SKM-1 treated with dmso at 0.1 percent for 144 hours (cell line): Measurements from ENCODE around the gene HIVEP2.

Experiments used
- DNase-seq: peaks from one replicate; lab custom pipeline; 2025; ENCODE audit not compliant: unreplicated experiment; lab: John Stamatoyannopoulos, UW

HIVEP2 gene

DNA sequence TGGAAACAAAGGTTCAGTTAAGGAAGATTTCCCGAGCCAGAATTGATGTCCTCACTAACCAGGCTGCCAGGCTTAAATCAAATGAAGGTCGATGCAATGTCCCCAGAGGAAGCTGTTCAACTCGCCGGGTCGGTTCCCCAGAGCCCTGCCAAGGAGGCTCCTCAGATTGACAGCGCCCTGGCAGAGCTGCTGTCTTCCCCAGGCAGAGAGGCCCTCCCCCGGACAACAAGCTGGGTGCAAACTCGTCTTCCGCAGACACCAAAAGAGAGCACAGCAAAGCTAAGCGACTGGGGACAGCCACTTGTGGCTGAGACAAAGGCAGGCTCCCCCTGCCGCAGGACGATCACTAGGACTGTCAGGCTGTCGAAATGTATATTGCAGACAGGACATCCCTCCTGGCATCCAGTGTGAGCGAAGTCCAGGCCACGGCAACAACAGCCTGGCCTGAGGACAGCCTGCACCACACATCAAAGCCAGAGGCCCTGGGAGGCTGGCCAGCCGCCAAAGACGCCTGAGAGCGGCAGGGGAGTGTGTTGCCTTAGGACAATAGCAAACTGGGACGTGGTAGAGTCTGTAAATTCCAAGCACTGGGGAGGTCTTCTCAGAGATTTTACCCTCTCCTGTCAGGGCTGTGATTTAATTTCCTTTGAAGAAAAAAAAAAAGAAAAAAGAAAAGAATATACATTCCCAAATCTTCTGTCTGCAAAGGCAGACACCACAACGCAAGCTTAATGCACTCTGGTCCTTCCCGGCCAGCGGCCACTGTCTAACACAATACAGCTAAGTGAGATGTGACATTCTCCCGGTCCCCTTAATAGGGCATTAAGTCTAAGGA is 99.1 kb downstream of the HIVEP2 start:
- DNase-seq: no peak

DNA sequence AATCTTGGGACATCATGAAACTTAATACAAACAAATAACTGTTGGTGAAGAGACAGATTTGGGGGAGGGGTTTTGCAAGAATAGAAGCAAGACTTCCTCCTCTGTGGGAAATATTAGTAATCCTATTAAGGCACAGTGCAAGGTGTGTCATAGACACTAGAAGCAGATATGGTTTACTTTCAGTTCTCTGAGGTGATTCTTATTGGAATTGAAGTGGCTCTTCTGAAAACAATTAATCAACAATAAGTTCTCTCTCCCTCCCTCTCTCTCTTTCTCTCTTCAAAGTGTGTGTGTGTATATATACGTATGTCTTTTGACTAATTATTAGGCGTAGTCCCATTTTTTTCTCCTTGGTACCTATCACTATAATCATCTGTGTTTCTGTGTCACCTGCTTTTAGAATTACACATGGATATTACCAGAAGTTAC is 99.8 kb downstream of the HIVEP2 start:
- DNase-seq: no peak

DNA sequence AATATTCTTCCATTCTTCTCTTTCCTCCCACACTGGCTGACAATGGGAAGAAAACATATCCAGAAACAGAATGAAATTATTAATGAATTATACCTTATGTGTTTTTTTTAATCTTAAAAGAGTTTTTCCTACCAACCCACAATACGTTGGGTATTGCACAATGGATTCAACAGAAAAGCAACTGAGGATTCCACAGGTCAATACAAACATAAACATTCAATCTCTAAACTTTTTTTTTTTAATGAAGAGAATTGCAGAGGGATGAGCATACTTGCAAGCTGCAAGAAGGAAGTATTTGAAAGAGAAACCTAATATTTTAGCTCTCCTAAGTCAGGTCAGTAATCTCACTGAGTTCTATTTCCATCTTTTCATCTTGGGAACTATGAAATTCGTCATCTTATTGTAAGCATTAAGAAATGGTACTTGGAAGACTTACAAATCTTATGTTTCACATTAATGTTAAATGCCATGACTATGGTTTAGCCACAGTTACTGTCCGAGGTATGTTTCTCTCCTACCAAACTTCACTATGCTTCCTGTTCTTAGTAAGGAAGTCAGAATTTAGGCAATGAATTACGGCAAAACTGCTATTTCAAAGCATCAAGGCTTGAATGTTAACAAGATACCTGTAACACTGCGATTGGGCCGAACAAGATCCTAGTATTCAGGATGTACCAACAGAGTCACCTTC is 100.8 kb downstream of the HIVEP2 start:
- no peak for DNase-seq

DNA sequence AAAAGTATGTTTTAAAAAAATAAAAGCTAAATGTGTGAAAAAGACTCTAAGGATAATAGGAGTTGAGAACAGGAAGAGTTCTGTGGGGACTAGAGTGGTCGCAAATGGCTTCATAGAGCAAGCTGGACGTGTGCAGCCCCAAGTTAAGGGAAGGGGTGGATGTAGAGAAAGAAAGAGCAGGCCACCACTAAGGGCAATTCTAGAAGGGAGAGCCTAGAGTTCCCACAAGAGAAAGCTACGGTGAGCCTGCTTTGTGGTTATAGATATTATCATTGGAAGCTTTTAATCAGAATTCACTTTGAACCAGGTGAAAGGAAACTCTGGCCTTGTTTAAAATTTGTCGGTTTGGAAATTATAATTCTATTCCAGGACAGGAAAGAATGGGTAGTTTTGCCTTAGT is 101.6 kb downstream of the HIVEP2 start:
- DNase-seq: no peak

DNA sequence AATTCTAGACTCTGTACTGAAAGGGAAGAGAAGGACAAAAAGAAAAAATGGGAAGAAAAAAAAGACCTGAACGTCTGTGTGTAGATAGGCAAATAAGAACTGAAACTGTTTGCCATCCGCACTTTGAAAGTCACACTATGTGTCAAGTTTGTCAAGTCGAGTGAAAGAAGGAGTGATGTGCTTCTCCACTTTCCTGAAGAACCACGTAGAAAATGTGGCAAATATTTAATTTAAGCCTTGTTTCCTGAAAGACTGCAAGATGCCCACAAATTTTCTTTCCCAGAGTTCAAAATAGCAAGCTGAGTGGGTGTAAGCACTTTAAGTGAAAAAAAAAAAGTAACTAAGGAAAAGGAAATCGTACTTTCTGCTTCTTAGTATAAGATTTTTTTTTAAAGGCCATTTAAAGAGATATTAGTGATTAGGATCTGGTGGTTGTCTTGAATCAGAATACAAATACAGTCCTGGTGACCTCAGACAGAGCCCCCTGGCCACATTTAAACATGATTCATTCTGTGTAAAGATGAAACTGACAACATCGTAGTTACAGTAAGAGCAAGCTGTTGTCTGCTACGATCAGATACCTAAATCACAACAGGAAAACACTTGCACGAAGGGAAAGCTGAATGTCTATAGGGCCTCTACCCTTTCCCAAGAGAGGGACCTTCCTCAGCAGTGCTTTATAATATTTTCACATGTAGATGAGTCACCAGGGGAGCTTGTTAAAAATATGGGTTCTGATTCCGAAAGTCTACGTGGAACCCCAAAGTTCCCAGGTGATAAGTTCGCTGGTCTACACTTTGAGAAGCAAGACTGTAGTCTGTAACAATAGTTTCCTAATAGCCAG is 102.3 kb downstream of the HIVEP2 start:
- no peak for DNase-seq

DNA sequence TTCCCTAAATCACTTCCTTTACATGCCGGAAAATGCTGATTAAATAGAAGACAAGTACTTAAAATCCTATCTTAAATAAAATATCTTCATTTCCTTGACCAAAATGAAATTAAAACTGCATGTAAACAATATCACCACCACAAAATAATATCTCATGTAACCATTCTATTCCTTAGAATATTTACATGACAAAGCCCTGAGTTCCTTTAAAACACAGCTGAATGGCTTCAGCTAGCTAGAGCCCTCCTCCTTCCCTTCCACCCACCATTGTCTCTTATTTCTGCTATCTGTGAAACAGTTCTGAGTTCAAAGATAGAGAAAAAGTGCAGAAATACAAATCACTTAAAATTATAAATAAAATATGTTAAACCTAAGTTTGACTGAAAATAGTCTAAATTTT is 103.1 kb downstream of the HIVEP2 start:
- no peak for DNase-seq

DNA sequence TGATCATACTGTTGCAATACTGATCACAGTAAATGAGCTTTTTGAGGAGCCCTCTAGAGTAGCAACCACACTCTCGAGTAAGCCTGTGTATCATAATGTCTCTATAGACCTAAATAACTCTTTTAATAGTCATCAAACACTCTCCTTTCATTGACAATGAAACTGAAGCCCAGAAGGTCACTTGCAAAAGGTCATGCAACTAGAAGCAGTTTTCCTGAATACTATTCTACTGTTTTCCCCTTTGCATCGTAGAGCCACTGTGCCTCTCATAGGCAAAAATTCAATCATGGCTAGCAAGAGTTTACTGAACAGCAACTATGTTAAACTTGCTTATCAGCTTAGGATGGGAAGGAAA is 105.3 kb downstream of the HIVEP2 start:
- no peak for DNase-seq

DNA sequence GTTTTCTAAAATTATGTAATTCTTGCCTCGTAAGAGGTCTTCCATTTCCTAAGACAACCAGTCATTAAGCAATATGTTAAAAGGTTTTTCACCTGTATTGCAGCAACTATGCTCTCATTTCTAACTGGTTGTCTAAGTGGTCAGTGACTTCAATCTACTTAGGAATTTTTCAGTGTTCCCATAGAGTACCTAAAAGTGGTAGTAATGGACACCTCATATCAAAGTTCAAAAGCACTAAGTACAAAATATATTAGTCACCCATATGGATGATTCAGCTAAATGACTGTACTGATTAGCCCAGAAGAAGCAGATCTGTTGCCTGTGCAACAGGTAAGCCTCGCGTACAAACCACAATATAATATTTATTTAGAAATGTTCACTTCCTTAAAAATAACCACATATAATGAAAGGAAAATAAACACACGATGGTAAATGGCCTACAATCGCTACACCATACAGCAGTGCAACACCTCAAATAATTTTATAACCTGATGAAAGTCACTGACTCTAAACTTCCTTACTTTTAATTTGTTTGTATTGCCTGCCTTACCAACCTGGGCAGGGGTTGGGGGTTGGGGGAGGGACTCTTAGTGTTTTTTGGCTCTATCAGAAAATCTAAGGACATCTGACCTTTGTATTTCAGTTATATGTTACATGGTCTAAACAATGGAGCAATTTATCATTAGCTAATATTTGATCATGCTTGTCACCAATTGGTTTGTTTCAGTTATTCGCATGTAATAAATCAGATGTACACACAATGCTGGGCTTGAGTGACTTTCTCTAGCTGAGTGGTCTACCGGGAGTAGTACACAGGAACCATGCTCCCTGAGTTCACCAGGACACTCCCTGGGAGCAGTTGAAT is 105.9 kb downstream of the HIVEP2 start:
- no peak for DNase-seq

DNA sequence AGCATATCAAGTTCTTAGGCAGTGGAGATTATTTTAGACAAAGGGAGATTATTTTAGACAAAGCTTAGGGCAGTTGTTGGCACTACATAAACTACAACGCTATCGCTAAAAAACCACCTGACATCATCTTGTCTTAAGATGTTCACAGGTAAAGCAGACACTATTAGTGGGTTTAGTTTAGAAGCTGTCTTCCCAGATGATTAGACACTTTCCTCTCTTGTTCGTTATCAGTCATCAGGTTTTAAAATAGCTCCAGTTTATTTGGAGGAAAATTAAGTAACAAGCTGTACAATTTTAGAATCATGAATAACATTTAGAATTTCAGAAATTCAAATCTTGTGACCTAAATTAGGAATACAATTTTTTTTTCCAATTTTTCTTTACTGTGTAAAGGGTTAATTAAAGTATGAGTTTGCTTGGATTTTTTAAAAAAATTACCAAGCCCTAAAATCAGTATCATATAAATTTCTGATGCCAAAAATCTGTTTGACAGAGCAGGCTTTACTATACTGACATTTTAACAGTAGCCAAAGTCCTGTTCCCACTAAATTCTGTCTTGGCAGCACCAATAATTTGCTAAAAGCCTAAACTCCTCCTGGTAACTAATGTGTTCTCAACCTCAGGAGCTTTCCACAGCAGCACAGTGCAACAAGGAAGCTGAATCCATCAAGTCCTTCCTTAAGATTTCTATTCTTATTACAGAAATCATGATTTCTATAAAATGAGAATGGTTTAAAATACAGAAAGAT is 109.0 kb downstream of the HIVEP2 start:
- DNase-seq: no peak

DNA sequence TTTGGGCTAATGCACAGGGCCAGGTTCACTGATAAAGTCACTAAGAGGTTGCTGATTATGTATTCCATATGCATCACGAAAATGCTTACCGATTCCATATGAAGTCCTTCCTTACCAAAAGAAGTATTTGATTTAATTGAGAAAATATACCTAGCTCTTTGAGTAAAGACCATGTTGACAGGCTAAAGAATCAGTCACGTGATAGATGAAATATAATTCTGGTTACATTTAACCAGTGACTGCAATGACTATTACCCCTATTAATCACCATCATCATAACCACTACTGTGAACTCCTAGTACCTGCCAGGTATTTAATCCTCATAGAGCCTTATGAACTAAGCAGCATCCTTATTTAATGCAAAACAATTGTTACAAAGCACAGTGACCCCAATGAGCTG is 110.1 kb downstream of the HIVEP2 start:
- no peak for DNase-seq

DNA sequence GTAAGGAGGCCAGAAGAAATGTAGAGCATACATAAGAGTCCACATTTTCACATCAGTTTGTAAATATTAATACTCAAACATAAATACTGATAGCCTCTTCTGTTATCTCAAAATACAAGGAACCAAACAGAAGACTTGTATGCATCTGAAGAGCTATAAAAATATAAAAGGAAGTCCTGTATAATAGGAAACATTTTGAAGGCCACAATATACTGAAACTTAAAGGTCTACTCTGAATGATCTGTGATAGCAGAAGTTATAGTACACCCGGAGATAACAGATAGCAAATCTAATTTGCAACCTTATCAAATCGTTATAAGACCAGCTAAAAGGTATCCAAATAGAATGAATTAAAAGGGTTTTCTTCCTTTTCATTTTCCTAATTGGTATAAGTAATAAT is 111.2 kb downstream of the HIVEP2 start:
- no peak for DNase-seq

DNA sequence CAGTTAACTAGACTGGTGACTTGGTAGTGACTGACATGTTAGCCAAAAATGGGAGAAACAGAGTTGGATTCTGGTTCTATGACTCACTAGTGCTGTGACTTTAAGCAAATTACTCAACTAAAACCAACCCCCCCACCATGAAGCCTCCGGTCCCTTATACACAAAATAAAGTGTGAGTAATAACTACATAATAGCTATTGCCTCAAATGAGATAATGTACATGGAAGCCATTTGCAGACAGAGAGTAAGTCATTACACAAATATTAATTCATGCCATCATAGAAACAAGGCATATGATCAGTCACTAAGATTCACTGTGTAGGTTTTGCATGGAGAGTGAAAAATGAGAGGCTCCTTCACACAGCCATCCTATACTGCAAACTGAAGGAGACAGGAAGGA is 111.9 kb downstream of the HIVEP2 start:
- DNase-seq: no peak

DNA sequence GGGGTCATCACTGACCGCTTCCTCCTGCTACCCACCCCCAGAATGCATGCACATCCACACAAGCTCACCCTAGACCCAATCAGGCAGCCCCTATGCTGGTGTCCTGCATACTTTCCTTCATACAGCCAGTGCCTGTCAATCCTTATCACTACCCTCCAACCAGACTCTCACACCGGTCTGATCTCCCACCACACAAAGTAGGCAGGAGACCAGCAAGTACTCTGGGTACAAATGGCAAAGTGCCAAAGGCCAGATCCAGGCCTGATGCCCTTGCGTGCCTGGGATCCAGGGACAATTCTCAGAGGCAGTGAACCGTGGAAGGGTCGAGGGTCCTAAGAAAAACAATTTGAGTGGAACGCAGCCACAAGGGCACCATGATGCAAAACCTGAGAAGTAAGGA is 114.2 kb downstream of the HIVEP2 start:
- no peak for DNase-seq

DNA sequence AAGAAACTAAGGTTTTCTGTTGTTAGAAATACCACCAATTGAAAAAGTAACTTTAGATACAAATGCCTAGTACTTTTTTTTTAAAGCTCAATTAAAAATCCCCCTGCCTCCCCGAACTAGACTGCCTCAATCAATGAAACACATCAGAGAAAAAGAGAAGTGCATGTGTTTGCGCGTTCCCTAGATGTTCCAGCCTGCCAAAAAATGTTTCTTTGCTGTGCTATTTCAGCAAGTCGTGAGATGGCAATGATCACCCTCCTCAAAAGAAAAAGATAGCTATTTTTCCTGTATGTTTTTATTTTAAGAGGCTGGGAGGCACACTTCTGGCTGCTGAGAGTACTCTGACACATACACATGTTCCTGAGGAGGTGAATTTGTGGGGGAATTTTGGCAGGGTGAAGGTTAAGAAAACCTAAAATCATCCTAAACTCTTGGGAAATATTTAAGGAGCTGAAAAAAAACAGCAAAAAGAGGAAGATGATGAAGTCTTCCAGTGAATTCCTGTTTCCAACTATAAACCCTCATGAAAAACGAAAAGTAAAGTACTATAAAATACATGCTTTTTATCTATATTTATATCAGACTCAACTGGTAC is 114.8 kb downstream of the HIVEP2 start:
- DNase-seq: no peak

DNA sequence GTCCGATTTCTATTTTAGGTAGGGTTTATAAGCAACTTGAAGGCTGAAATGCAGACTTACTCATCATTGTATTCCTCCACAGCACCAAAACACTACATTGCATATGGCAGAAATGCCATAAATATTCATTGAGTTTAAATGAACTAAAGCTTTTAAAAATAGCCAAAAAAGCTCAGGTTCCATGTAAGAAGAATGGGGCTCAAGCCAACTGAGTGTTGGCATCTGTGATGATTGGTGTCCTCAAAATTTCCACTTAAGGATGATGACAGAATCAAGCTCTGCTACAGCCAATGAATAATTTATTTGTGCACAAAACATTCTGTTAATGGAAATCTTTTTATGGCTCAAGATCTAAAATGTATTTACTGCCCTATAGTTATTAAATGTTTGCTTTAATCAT is 115.4 kb downstream of the HIVEP2 start:
- DNase-seq: no peak

DNA sequence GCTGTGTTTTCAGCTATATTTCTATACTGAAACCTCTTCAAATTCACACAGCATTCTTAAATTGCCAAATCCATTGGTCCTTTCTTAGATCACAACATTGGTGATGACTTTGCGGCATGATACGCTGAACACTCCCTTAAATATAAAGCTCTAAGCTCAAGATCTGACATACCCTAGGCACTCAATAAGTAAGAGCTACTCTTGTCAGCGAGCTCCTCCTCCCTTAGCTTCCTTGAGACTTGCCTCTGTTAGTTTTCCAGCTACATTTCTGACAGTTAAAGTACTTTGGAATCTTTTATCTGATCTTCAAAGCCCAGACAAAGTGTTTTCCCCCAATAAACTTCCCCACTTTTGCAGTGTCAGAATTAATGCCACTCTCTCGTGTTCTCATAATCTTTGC is 117.0 kb downstream of the HIVEP2 start:
- DNase-seq: no peak

DNA sequence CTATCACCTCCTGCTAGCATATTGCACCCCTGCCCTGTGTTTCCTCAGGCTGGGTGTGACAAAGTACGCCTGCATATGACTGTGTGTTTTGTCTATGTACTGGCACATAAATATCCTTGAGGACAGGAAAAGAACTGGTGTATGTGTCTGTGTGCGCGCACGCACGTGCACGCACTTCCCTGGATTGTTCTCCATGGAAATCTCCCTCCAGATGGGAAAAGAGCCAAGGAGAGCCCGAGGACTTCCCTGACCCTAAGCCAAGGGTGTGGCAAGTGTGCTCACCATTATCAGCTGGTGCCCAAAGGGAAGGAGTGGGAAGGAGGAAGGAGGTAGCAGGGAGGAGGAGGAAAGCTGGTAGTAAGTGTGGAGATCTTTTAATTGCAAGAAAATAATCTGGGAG is 117.6 kb downstream of the HIVEP2 start:
- DNase-seq: no peak

DNA sequence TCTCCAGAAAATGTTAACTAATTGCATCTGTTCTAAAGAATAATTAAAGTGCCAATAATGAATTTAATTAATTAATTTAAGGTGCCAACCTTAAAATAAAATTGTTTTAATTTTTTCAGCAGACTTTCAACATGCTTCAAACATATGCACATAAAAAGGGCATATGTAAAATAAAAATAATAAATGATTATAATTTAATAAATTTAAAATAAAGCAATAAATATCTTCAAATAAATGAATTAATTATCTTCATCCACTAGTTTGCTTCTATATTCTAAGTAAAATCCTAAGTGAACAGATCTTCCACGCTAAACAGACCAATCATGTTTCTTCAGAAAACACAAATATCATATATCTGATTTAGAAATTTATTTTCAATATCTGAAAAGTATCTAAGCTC is 119.2 kb downstream of the HIVEP2 start:
- DNase-seq: no peak

DNA sequence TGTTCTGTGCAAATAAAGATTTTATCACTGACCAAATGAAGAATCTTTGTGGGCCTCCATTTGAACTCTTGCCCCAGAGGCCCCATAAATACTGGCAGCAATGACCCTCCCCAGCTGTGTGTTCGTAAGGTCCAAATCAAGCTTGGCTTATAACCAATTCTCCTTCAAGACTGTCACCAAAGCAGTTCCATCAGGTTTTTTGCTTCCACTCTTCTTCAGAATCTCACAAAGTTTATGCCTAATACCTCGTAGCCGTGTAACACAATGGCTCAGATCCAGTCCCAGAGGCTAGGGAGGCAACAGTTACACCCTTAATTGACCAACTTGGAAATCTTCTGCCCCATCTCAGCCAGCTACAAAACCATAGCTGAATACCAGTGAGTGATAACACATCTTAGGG is 120.5 kb downstream of the HIVEP2 start:
- DNase-seq: no peak
